SU-DHL-6 (cell line): Measurements from ENCODE around the gene RHBDF2.
"Not testable (repeated sequence)": the region's sequence is repeated elsewhere in the genome, so short reads cannot be mapped to it uniquely, and the experiment has no call there.

Source experiments
- H2AFZ ChIP-seq: fragments of 200-600 bp; sonication (generic); 2 replicates; pipeline ENCODE4 v1.6.1; 2014; ENCODE audit warnings: low read depth, mild to moderate bottlenecking, moderate library complexity, mixed read lengths, antibody characterized with exemption, low read length; ENCODE audit not compliant: severe bottlenecking
- H3F3A ChIP-seq: fragments of 200-600 bp; shearing (Covaris generic); 2 replicates; pipeline ENCODE4 v1.6.0; 2016; ENCODE audit warnings: antibody characterized with exemption, mild to moderate bottlenecking; ENCODE audit not compliant: insufficient read depth
- H3K27ac ChIP-seq: fragments of 200-600 bp; sonication (generic); 2 replicates; pipeline ENCODE4 v1.5.1; 2016; ENCODE audit warnings: low read depth, mild to moderate bottlenecking, low read length, moderate library complexity, mixed read lengths
- H3K27me3 ChIP-seq: fragments of 200-600 bp; sonication (generic), shearing (Covaris generic); 2 replicates; pipeline ENCODE4 v1.6.0; 2014; ENCODE audit warnings: mild to moderate bottlenecking, low read length
- H3K36me3 ChIP-seq: fragments of 200-600 bp; sonication (generic); 2 replicates; pipeline ENCODE4 v1.6.1; 2014; ENCODE audit warnings: mild to moderate bottlenecking, low read length, mixed read lengths
- H3K4me2 ChIP-seq: fragments of 300-600, 200-600 bp; shearing (Covaris generic), sonication (generic); 2 replicates; pipeline ENCODE4 v1.6.0; 2014; ENCODE audit warnings: low read length, low read depth, mild to moderate bottlenecking; ENCODE audit not compliant: poor library complexity, severe bottlenecking
- H3K4me3 ChIP-seq: fragments of 200-600 bp; sonication (generic); 2 replicates; pipeline ENCODE4 v1.5.1; 2014; ENCODE audit warnings: antibody characterized with exemption, low read length, mild to moderate bottlenecking, mixed read lengths; ENCODE audit not compliant: insufficient read depth, poor library complexity, severe bottlenecking
- H3K79me2 ChIP-seq: fragments of 200-600 bp; sonication (generic); 2 replicates; pipeline ENCODE4 v1.6.1; 2014; ENCODE audit warnings: mild to moderate bottlenecking, low read length, moderate library complexity; ENCODE audit not compliant: insufficient read depth
- H3K9ac ChIP-seq: fragments of 200-600 bp; sonication (generic); 2 replicates; pipeline ENCODE4 v1.7.0; 2014; ENCODE audit warnings: mild to moderate bottlenecking, low read length
- H3K9me2 ChIP-seq: fragments of 200-600 bp; sonication (generic); replicated peaks from 2 replicates; pipeline ENCODE4 v1.6.1; 2014; ENCODE audit warnings: low read length; ENCODE audit not compliant: insufficient read depth
- H3K9me3 ChIP-seq: fragments of 200-600 bp; sonication (generic); 2 replicates; pipeline ENCODE4 v1.6.1; 2014; ENCODE audit warnings: low read length, mixed read lengths; ENCODE audit not compliant: insufficient read depth
- H4K20me1 ChIP-seq: fragments of 200-600 bp; sonication (generic); 2 replicates; pipeline ENCODE4 v1.6.1; 2014; ENCODE audit warnings: low read depth, mild to moderate bottlenecking, antibody characterized with exemption, low read length, moderate library complexity, mixed read lengths
- CTCF ChIP-seq: fragments of 200-600 bp; sonication (generic); IDR thresholded peaks from one replicate; pipeline ENCODE4 v1.5.1; 2017; ENCODE audit warnings: antibody characterized with exemption, mild to moderate bottlenecking, low read length, moderate library complexity; ENCODE audit not compliant: insufficient read depth, poor library complexity, severe bottlenecking
- EZH2phosphoT487 ChIP-seq: fragments of 200-600 bp; sonication (generic), shearing (Covaris generic); conservative IDR thresholded peaks from 2 replicates; pipeline ENCODE4 v1.6.1; 2018; ENCODE audit warnings: mild to moderate bottlenecking, antibody characterized with exemption, low read length, moderate library complexity, mixed read lengths

Gene RHBDF2

GRCh38 chr17:76511668-76512365 lies 10.6 kb upstream of the RHBDF2 start:
- H3F3A ChIP-seq, result no peaks in the 10 kb centered on the region
- H3K79me2 ChIP-seq, result no peaks in the 10 kb centered on the region
- H3K4me2 ChIP-seq, result no peak overlapping the region
- TF ChIP-seq EZH2phosphoT487 (no peak), CTCF (no peak)
- H4K20me1 ChIP-seq, result no peaks in the 10 kb centered on the region
- H3K9me3 ChIP-seq, result no peaks in the 10 kb centered on the region
- no peaks in the 10 kb centered on the region for H3K36me3 ChIP-seq
- no peak overlapping the region for H3K9ac ChIP-seq
- H3K4me3 ChIP-seq, result no peak overlapping the region
- no peaks in the 10 kb centered on the region for H3K9me2 ChIP-seq
- no peaks in the 10 kb centered on the region for H3K27me3 ChIP-seq
- H3K27ac ChIP-seq, result no peak overlapping the region
- H2AFZ ChIP-seq, result no peak overlapping the region

GRCh38 chr17:76510831-76511244 lies 9.6 kb upstream of the RHBDF2 start:
- Histone ChIP-seq H3K9me2 (no peaks in the 10 kb centered on the region), H3K4me3 (no peak overlapping the region), H3K4me2 (no peak overlapping the region), H3K27me3 (no peaks in the 10 kb centered on the region), H3K27ac (no peak overlapping the region), H4K20me1 (no peaks in the 10 kb centered on the region), H3K79me2 (no peaks in the 10 kb centered on the region), H2AFZ (no peak overlapping the region), H3K9me3 (no peaks in the 10 kb centered on the region), H3K9ac (no peak overlapping the region), H3F3A (no peaks in the 10 kb centered on the region), H3K36me3 (no peaks in the 10 kb centered on the region)
- TF ChIP-seq CTCF (no peak), EZH2phosphoT487 (no peak)

GRCh38 chr17:76508472-76509063 lies 7.3 kb upstream of the RHBDF2 start:
- not testable (repeated sequence) for H2AFZ ChIP-seq, H3F3A ChIP-seq, H3K36me3 ChIP-seq, H3K9me3 ChIP-seq, H3K79me2 ChIP-seq, H4K20me1 ChIP-seq, H3K27ac ChIP-seq, H3K9me2 ChIP-seq, H3K4me2 ChIP-seq, H3K9ac ChIP-seq, H3K4me3 ChIP-seq, H3K27me3 ChIP-seq
